GM18909 (cell line): ENCODE measurements around the gene NPC1L1.

Experiments
- ATAC-seq: cut with Tn5 transposase; IDR thresholded peaks from one replicate; pipeline ENCODE4 v1.9.1; 2021; ENCODE audit warnings: mild to moderate bottlenecking; ENCODE audit not compliant: unreplicated experiment, poor library complexity

Gene NPC1L1

GRCh38 chr7:44538798-44539668 lies 2.1 kb downstream of the NPC1L1 start:
- ATAC-seq = no peak

GRCh38 chr7:44538093-44538797 lies 2.9 kb downstream of the NPC1L1 start:
- no peak for ATAC-seq

GRCh38 chr7:44537442-44537841 lies 3.7 kb downstream of the NPC1L1 start:
- ATAC-seq = no peak

GRCh38 chr7:44536090-44536489 lies 5.0 kb downstream of the NPC1L1 start:
- ATAC-seq = no peak

- ATAC-seq = no peak
These were observed 5.6 kb downstream of the NPC1L1 start for GRCh38 chr7:44535348-44536064.

GRCh38 chr7:44534501-44534900 lies 6.6 kb downstream of the NPC1L1 start:
- ATAC-seq = peak; percentile 62

GRCh38 chr7:44534087-44534486 lies 7.0 kb downstream of the NPC1L1 start:
- ATAC-seq = no peak

- ATAC-seq = no peak
These were observed 7.7 kb downstream of the NPC1L1 start for GRCh38 chr7:44533301-44534055.

- ATAC-seq = no peak
These were observed 9.4 kb downstream of the NPC1L1 start for GRCh38 chr7:44531421-44532380.

- ATAC-seq = no peak
These were observed 10.1 kb downstream of the NPC1L1 start for GRCh38 chr7:44530990-44531389.

- no peak for ATAC-seq
These were observed 16.2 kb downstream of the NPC1L1 start for GRCh38 chr7:44524811-44525388.

- ATAC-seq = no peak
These were observed 18.8 kb downstream of the NPC1L1 start for GRCh38 chr7:44522315-44522714.

GRCh38 chr7:44521347-44522095 lies 19.6 kb downstream of the NPC1L1 start:
- no peak for ATAC-seq

GRCh38 chr7:44520574-44520973 lies 20.6 kb downstream of the NPC1L1 start:
- ATAC-seq = no peak

- no peak for ATAC-seq
These were observed 21.6 kb downstream of the NPC1L1 start for GRCh38 chr7:44519546-44519945.

- ATAC-seq = no peak
These were observed 22.4 kb downstream of the NPC1L1 start for GRCh38 chr7:44518761-44519160.

- no peak for ATAC-seq
These were observed 24.0 kb downstream of the NPC1L1 start for GRCh38 chr7:44517175-44517574.

- no peak for ATAC-seq
These were observed 25.4 kb downstream of the NPC1L1 start for GRCh38 chr7:44515590-44516268.
